Naive thymus-derived CD8-positive, alpha-beta T cell (primary cell): ENCODE results near the gene DICER1. TPM values are rescaled to one million over a fixed set of nuclear protein-coding genes. Genes with fewer than 3 reads are reported as not detected.
"Not testable (repeated sequence)": the region's sequence is repeated elsewhere in the genome, so short reads cannot be mapped to it uniquely, and the experiment has no call there.

Experiments
- ATAC-seq, 2 donors: fragments of 150-1000 bp; cut with Tn5 transposase in 1 of 2; sonication (Bioruptor Pico), chemical (Tn5 transposase) in 1 of 2; 1 replicate in 1 of 2; 2 replicates in 1 of 2; pipeline ENCODE4 v1.10.0; 2021; ENCODE audit warnings: mild to moderate bottlenecking in 2 of 2, moderate library complexity in 2 of 2
- POLR2A ChIA-PET: fragments of 350-600 bp; sonication (Branson Sonifier 250); formaldehyde crosslinking; loops from one replicate; lab custom pipeline; 2021; ENCODE audit warnings: antibody characterized with exemption; lab: Charles Lee
- DNase-seq, 10 donors: peaks; one replicate each; pipeline versions ENCODE4 v3.0.0 to v3.0.0-alpha.2; 2020 to 2022
- H3K27ac Mint-ChIP-seq, 10 donors: one replicate each; pipeline ENCODE4 v1.8.0; 2020 to 2022; ENCODE audit warnings: mild to moderate bottlenecking in 10 of 10, mixed read lengths in 10 of 10, moderate library complexity in 4 of 10, inconsistent platforms in 1 of 10
- H3K27me3 Mint-ChIP-seq, 5 donors: one replicate each; pipeline ENCODE4 v1.8.0; 2021 to 2022; ENCODE audit warnings: mixed read lengths in 5 of 5
- H3K36me3 Mint-ChIP-seq, 3 donors: one replicate each; pipeline ENCODE4 v1.8.0; 2020 to 2022; ENCODE audit warnings: mixed read lengths in 3 of 3, mild to moderate bottlenecking in 2 of 3, inconsistent platforms in 1 of 3
- H3K4me1 Mint-ChIP-seq, 4 donors: one replicate each; pipeline ENCODE4 v1.8.0; 2021 to 2022; ENCODE audit warnings: mixed read lengths in 4 of 4
- H3K4me3 Mint-ChIP-seq, 10 donors: one replicate each; pipeline ENCODE4 v1.8.0; 2020 to 2022; ENCODE audit warnings: mild to moderate bottlenecking in 10 of 10, mixed read lengths in 10 of 10, moderate library complexity in 6 of 10, inconsistent platforms in 1 of 10
- H3K9me3 Mint-ChIP-seq, 9 donors: one replicate each; pipeline ENCODE4 v1.8.0; 2020 to 2022; ENCODE audit warnings: mixed read lengths in 9 of 9, mild to moderate bottlenecking in 3 of 9, inconsistent platforms in 1 of 9, moderate library complexity in 1 of 9
- polyA plus RNA-seq, 3 donors: library from polyadenylated mRNA; unstranded; fragments of 300-500 nt; fragmentation: Illumina TruSeq; gene quantifications; one replicate each; pipeline ENCODE4 v1.2.3, GENCODE V29; 2021
- total RNA-seq, 8 experiments: library from RNA in 2 of 8; stranded (reverse) in 2 of 8; gene quantifications; one replicate each; pipeline ENCODE4 v1.2.3 and lab custom pipeline; 2021 to 2026

Gene DICER1
- total and polyA plus RNA-seq, 5 experiments from 2014 or later, result 9.4 to 68.2 (median 10.1) TPM

GRCh38 chr14:95141684-95142083 lies 15.6 kb downstream of the DICER1 start:
- no peak for ATAC-seq
- DNase-seq, result no peak
- Mint-ChIP-seq H3K27me3 (no peaks in the 10 kb centered on the region), H3K9me3 (peaks cover 8 to 21% (median 11%) of the 10 kb centered on the region in 9 donors), H3K36me3 (peaks cover 18 to 32% (median 21%) of the 10 kb centered on the region in 3 donors), H3K4me3 (peak overlapping the region in 1 of 10 donors; percentile 15), H3K27ac (peak overlapping the region in 4 of 10 donors; percentile 44 to 71 (median 54)), H3K4me1 (peaks cover 33 to 85% (median 69%) of the 10 kb centered on the region in 4 donors)
- POLR2A ChIA-PET, result no interaction called here

GRCh38 chr14:95140060-95140858 lies 17.1 kb downstream of the DICER1 start:
- Mint-ChIP-seq H3K27me3 (no peaks in the 10 kb centered on the region), H3K36me3 (peaks cover 8 to 29% (median 10%) of the 10 kb centered on the region in 3 donors), H3K4me3 (peak overlapping the region in 2 of 10 donors; percentile 21 to 23), H3K27ac (peak overlapping the region in 5 of 10 donors; percentile 6 to 63 (median 60)), H3K4me1 (peaks cover 38 to 82% (median 73%) of the 10 kb centered on the region in 4 donors), H3K9me3 (peaks cover 5 to 10% (median 8%) of the 10 kb centered on the region in 9 donors)
- no peak for ATAC-seq
- no peak for DNase-seq
- POLR2A ChIA-PET, result no interaction called here

GRCh38 chr14:95138876-95139275 lies 18.5 kb downstream of the DICER1 start:
- H3K9me3 Mint-ChIP-seq, result no peaks in the 10 kb centered on the region
- POLR2A ChIA-PET, result no interaction called here
- ATAC-seq (no peak), DNase-seq (no peak)
- peaks cover 38 to 81% (median 72%) of the 10 kb centered on the region in 4 donors for H3K4me1 Mint-ChIP-seq
- H3K27me3 Mint-ChIP-seq, result no peaks in the 10 kb centered on the region
- H3K27ac Mint-ChIP-seq, result peak overlapping the region in 2 of 10 donors; percentile 10 to 73
- H3K36me3 Mint-ChIP-seq, result peaks cover 0 to 33% (median 3%) of the 10 kb centered on the region in 3 donors
- H3K4me3 Mint-ChIP-seq, result no peak overlapping the region

GRCh38 chr14:95138455-95138854 lies 18.9 kb downstream of the DICER1 start:
- Mint-ChIP-seq H3K36me3 (peaks cover 0 to 34% (median 3%) of the 10 kb centered on the region in 3 donors), H3K4me1 (peaks cover 38 to 78% (median 72%) of the 10 kb centered on the region in 4 donors), H3K27ac (peak overlapping the region in 3 of 10 donors; percentile 10 to 42 (median 18)), H3K4me3 (peak overlapping the region in 2 of 10 donors; percentile 37 to 50)
- H3K27me3 Mint-ChIP-seq, DNase-seq, ATAC-seq, H3K9me3 Mint-ChIP-seq, POLR2A ChIA-PET: not testable (repeated sequence)

GRCh38 chr14:95137804-95138167 lies 19.5 kb downstream of the DICER1 start:
- ATAC-seq (no peak), DNase-seq (no peak)
- no peaks in the 10 kb centered on the region for H3K9me3 Mint-ChIP-seq
- H3K4me3 Mint-ChIP-seq, result peak overlapping the region in 2 of 10 donors; percentile 23 to 28
- peaks cover 0 to 41% (median 4%) of the 10 kb centered on the region in 3 donors for H3K36me3 Mint-ChIP-seq
- H3K27me3 Mint-ChIP-seq, result no peaks in the 10 kb centered on the region
- POLR2A ChIA-PET, result no interaction called here
- H3K4me1 Mint-ChIP-seq, result peaks cover 40 to 76% (median 71%) of the 10 kb centered on the region in 4 donors
- peak overlapping the region in 4 of 10 donors; percentile 10 to 83 (median 40) for H3K27ac Mint-ChIP-seq

GRCh38 chr14:95137164-95137803 lies 20.0 kb downstream of the DICER1 start:
- ATAC-seq, result no peak

GRCh38 chr14:95136631-95137030 lies 20.7 kb downstream of the DICER1 start:
- Mint-ChIP-seq H3K27me3 (no peaks in the 10 kb centered on the region), H3K4me1 (peaks cover 35 to 72% (median 64%) of the 10 kb centered on the region in 4 donors), H3K4me3 (peak overlapping the region in 4 of 10 donors; percentile 4 to 12 (median 10)), H3K27ac (peak overlapping the region in 7 of 10 donors; percentile 3 to 84 (median 68)), H3K9me3 (no peaks in the 10 kb centered on the region), H3K36me3 (peaks cover 0 to 52% (median 10%) of the 10 kb centered on the region in 3 donors)
- DNase-seq, result no peak
- ATAC-seq, result no peak
- POLR2A ChIA-PET, result no interaction called here

More at GRCh38 chr14:95137164-95137803, 20.0 kb downstream of the DICER1 start:
- POLR2A ChIA-PET, result no interaction called here
- no peak for DNase-seq
- H3K27ac Mint-ChIP-seq, result peak overlapping the region in 5 of 10 donors; percentile 3 to 84 (median 68)
- H3K9me3 Mint-ChIP-seq, result no peaks in the 10 kb centered on the region
- H3K4me3 Mint-ChIP-seq, result peak overlapping the region in 2 of 10 donors; percentile 11 to 70
- H3K36me3 Mint-ChIP-seq, result peaks cover 0 to 46% (median 9%) of the 10 kb centered on the region in 3 donors
- H3K4me1 Mint-ChIP-seq, result peaks cover 39 to 72% (median 69%) of the 10 kb centered on the region in 4 donors
- H3K27me3 Mint-ChIP-seq, result no peaks in the 10 kb centered on the region

GRCh38 chr14:95134304-95134933 lies 22.9 kb downstream of the DICER1 start:
- Mint-ChIP-seq H3K36me3 (peaks cover 0 to 66% (median 17%) of the 10 kb centered on the region in 3 donors), H3K4me3 (no peak overlapping the region), H3K9me3 (no peaks in the 10 kb centered on the region), H3K27me3 (no peaks in the 10 kb centered on the region), H3K27ac (peak overlapping the region in 4 of 10 donors; percentile 13 to 47 (median 30)), H3K4me1 (peaks cover 31 to 59% (median 49%) of the 10 kb centered on the region in 4 donors)
- DNase-seq (no peak), ATAC-seq (no peak)
- POLR2A ChIA-PET, result no interaction called here

GRCh38 chr14:95133282-95133681 lies 24.0 kb downstream of the DICER1 start:
- H3K9me3 Mint-ChIP-seq, result no peaks in the 10 kb centered on the region
- no peak overlapping the region for H3K4me3 Mint-ChIP-seq
- ATAC-seq, result no peak
- no peaks in the 10 kb centered on the region for H3K27me3 Mint-ChIP-seq
- POLR2A ChIA-PET, result no interaction called here
- H3K4me1 Mint-ChIP-seq, result peaks cover 30 to 57% (median 48%) of the 10 kb centered on the region in 4 donors
- H3K36me3 Mint-ChIP-seq, result peaks cover 0 to 74% (median 17%) of the 10 kb centered on the region in 3 donors
- H3K27ac Mint-ChIP-seq, result peak overlapping the region in 2 of 10 donors; percentile 54 to 74
- DNase-seq, result no peak

GRCh38 chr14:95132760-95133159 lies 24.6 kb downstream of the DICER1 start:
- Mint-ChIP-seq H3K4me3 (no peak overlapping the region), H3K27ac (peak overlapping the region in 1 of 10 donors; percentile 46), H3K4me1 (peaks cover 30 to 55% (median 45%) of the 10 kb centered on the region in 4 donors), H3K36me3 (peaks cover 0 to 77% (median 17%) of the 10 kb centered on the region in 3 donors), H3K9me3 (no peaks in the 10 kb centered on the region), H3K27me3 (no peaks in the 10 kb centered on the region)
- POLR2A ChIA-PET, result no interaction called here
- DNase-seq (no peak), ATAC-seq (no peak)

- peak overlapping the region in 2 of 10 donors; percentile 10 to 40 for H3K27ac Mint-ChIP-seq
- H3K4me1 Mint-ChIP-seq, result peaks cover 20 to 33% (median 28%) of the 10 kb centered on the region in 4 donors
- DNase-seq (no peak), ATAC-seq (no peak)
- H3K36me3 Mint-ChIP-seq, result peaks cover 0 to 82% (median 17%) of the 10 kb centered on the region in 3 donors
- H3K27me3 Mint-ChIP-seq, result no peaks in the 10 kb centered on the region
- H3K9me3 Mint-ChIP-seq, result no peaks in the 10 kb centered on the region
- no peak overlapping the region for H3K4me3 Mint-ChIP-seq
- POLR2A ChIA-PET, result no interaction called here
Measured at GRCh38 chr14:95130549-95130948, 26.8 kb downstream of the DICER1 start.

GRCh38 chr14:95128140-95128539 lies 29.2 kb downstream of the DICER1 start:
- Mint-ChIP-seq H3K27me3 (no peaks in the 10 kb centered on the region), H3K4me1 (peaks cover 13 to 24% (median 17%) of the 10 kb centered on the region in 4 donors), H3K9me3 (no peaks in the 10 kb centered on the region), H3K4me3 (no peak overlapping the region), H3K36me3 (peaks cover 0 to 90% (median 33%) of the 10 kb centered on the region in 3 donors), H3K27ac (peak overlapping the region in 1 of 10 donors; percentile 27)
- no peak for DNase-seq
- POLR2A ChIA-PET, result no interaction called here
- ATAC-seq, result no peak
